Measurements from ENCODE around the gene ZNF277.

Gene ZNF277

GRCh38 chr7:112350585-112350984 lies 144.1 kb downstream of the ZNF277 start:
- no peak for DNase-seq (ENCODE audit: low spot score)

- DNase-seq (ENCODE audit: low spot score) = no peak
Observed at GRCh38 chr7:112356596-112356995, 150.1 kb downstream of the ZNF277 start.

DNA sequence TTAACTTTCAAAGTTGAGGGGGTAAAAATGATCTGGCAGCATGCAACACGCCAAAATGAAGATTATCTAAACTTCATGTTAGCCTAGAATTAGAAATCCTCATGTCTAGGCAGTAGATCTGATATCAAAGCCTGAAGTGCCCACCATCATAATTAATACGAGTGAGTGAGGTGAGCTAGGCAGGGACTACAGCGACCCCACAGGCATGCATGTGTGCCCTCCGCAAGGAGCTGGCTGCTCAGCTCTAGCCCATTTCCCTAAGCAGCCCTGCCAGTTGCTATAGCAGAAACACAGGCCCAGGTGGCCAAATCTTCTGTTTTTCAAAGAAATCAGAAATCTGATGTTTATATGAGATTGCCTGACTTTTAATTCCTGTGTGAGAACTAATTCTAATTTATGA lies 150.6 kb downstream of the ZNF277 start:
- DNase-seq (ENCODE audit: low spot score) = no peak

- DNase-seq (ENCODE audit: low spot score) = no peak
Observed at GRCh38 chr7:112358513-112358912, 152.0 kb downstream of the ZNF277 start.

GRCh38 chr7:112359086-112359485 lies 152.6 kb downstream of the ZNF277 start:
- no peak for DNase-seq (ENCODE audit: low spot score)

DNA sequence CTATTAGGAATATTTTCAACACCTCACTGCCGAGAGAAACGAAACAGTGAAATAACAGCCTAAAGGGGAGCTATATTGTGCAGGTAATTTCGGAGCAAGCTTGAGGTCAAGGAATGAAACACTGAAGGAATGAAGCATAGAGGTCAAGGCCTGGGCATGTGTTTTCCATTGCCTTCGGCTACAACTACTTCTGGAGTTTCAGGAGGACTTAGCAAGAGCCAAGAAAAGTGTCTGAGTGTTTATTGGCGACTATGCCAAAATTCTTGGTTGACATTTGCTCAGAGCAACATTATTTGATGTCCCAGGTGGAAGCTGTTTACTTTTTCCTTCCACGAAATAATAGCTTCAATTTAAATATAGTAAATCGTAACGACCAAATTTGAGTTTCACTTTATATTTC lies 154.2 kb downstream of the ZNF277 start:
- no peak for DNase-seq (ENCODE audit: low spot score)

DNA sequence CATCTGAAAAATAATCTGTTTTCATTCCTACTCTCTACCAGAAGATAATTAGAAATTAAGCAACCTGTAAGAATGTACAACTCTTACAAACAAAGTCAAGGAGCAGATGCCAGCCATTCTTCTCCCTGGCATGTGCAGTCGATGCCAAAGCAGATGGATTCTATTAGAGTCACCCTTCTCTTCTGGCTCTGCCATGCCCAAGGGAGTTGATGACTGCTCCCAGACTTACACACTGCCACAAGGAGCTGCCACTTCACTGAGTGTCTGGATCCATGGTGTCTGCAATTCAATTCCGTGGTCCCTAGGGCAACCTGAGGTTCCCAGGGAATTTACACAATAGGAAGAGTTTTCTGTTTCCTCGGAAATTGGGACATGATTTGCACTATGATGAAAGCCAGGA lies 154.7 kb downstream of the ZNF277 start:
- peak; percentile 15 for DNase-seq (ENCODE audit: low spot score)

GRCh38 chr7:112362053-112362650 lies 155.7 kb downstream of the ZNF277 start:
- no peak for DNase-seq (ENCODE audit: low spot score)

DNA sequence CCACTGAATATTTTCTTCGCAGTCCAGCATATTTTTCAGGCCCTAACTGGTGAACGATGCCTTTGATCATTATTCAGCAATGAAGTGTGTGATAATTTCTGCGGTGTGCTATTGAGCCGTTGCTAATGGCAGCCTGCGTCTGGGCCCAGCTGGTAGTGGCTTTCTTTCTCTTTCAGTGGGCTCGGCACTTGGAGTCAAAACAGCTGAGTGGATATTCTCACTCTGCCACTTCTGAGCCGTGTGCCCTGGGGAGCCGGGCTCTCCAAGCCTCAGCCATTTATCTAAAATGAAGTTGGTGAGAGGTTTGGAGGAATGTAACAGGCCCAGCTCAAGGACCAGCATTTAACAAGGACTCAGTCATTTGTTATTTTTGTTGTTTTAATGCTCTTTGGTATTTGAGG lies 156.2 kb downstream of the ZNF277 start:
- DNase-seq (ENCODE audit: low spot score) = no peak

- DNase-seq (ENCODE audit: low spot score) = no peak
Observed at GRCh38 chr7:112364388-112364787, 157.9 kb downstream of the ZNF277 start.

DNA sequence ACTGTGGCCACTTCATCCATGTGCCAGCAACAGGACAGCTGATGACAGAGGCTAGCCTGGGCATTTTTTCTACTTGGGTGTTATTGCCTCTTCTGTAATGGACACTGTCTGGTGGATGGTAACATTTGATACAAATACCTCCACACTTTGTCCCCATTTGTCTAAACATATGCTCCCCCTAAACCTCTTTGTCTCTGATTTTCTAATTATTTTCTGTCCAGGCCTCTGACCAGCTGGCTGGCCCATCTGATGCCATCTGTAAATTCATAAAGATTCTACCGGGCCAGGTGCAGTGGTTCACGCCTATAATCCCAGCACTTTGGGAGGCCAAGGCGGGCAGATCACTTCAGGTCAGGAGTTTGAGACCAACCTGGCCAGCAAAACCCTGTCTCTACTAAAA lies 159.1 kb downstream of the ZNF277 start:
- no peak for DNase-seq (ENCODE audit: low spot score)

DNA sequence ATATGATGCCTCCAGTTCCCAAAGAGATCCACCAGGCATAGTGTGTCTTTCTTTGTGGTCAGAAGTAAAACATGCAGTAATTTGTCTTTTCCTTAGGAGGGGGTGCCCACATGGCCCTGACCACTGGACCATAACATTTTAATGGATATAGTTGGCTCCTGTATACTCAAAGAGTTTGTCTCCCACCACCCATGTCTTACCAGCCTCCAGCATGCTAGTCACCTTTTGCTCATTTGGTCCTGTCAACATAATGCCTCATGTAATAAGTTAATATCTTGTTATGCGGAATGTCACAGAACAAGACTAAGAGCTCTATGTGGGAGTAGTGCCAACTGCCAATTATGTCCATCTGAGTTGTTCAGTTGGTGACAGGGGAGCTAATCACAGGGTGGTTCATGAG lies 160.4 kb downstream of the ZNF277 start:
- no peak for DNase-seq (ENCODE audit: low spot score)

DNA sequence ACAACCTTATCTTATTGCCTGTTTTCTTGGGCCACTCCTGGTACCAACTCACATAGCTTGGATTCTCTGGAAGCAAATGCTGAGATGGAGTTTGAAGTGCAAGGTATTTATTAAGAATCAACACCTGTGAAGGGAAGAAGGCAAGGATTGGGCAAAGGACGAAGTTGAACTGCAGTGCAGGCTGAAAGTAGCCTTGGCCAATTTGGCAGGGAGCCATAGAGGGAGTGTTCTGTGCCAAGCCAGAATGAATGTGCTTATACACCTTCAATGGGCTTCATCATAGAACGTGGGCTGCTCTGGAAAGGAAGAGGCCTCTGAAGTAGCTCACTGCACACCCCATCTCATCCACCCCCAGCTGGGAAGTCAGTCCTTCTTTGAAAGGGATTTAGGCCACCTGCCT lies 163.9 kb downstream of the ZNF277 start:
- DNase-seq (ENCODE audit: low spot score) = no peak

- no peak for DNase-seq (ENCODE audit: low spot score)
Observed at GRCh38 chr7:112371701-112372100, 165.2 kb downstream of the ZNF277 start.

DNA sequence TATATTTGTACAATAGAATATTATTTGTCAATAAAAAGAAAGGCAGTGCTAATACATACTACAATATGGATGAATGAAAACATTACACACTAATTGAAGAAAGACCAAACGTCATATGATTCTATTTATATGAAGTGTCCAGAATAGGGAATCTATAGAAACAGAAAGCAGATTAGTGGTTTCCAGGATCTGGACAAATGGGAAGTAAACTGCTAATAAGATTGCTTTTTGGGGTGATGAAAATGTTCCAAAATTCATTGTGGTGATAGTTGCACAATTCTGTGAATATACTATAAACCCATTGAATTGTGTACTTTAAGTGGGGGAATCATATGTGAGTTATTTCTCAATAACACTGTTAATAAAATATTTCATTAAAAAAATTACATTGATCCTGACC lies 165.6 kb downstream of the ZNF277 start:
- DNase-seq (ENCODE audit: low spot score) = no peak

GRCh38 chr7:112377593-112377992 lies 171.1 kb downstream of the ZNF277 start:
- no peak for DNase-seq (ENCODE audit: low spot score)

DNA sequence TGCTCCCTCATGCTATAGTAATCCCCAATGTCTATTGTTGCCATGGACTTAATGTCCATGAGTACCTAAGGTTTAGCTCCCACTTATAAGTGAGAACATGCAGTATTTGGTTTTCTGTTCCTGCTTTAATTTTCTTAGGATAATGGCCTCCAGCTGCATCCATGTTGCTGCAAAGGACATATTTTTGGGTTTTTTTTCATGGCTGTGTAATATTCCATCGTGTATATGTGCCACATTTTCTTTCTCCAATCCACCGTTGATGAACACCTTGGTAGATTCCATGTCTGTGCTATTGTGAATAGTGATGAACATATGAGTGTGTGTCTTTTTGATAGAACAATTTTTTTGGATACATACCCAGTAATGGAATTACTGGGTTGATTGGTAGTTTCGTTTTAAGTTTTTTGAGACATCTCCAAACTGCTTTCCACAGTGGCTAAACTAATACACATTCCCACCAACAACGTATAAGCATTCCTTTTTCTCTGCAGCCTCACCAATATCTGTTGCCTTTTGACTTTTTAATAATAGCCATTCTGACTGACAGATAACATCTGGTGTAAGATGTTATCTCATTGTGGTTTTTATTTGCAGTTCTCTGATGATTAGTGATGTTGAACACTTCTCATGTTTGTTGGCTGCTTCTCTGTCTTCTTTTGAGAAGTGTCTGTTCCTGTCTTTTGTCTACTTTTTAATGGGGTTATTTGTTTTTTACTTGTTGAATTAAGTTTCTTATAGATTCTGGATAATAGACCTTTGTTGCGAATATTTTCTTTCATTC lies 175.0 kb downstream of the ZNF277 start:
- DNase-seq (ENCODE audit: low spot score) = no peak

- DNase-seq (ENCODE audit: low spot score) = peak; percentile 41
Observed at GRCh38 chr7:112383671-112384417, 177.3 kb downstream of the ZNF277 start.

GRCh38 chr7:112385516-112385915 lies 179.0 kb downstream of the ZNF277 start:
- no peak for DNase-seq (ENCODE audit: low spot score)

DNA sequence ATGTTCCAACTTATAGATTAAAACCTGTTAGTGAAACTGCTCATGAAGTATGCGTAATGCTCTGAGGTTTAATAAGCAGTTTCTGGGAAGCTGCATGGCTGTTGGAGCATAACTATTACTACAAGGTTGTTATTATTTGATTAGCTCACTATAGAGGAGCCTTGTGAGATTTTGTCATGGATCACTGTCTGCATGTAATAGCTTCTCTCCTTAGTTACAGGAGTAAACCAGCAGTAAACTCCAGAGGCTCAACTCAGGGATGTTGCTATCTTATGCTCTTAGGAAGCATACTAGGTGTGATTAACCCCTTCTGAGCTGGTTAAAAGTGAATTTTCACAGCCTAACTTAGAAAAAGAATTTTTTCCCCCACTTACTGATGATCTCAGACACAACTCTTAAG lies 180.1 kb downstream of the ZNF277 start:
- DNase-seq (ENCODE audit: low spot score) = no peak

DNA sequence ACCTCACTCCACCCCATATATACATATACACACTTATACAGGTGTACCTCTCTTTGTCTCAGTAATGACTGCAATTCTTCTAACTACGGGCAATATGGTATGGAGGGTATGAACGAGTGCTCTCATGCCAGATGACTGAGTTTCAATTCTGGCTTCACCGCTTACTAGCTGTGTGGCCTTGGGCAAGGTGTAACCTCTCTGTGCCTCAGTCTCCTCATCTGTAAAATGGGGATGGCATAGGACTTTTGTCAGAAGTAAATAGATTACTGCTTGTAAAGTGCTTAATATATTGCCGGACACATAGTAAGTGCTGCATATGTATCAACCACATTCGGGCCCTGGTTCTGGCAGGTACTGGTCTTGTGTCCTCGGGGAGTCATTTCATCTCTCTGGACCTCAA lies 183.7 kb downstream of the ZNF277 start:
- no peak for DNase-seq (ENCODE audit: low spot score)

GRCh38 chr7:112391079-112391821 lies 184.8 kb downstream of the ZNF277 start:
- peak; percentile 31 for DNase-seq (ENCODE audit: low spot score)
